ENCODE measurements around the gene BICC1. TPM values are rescaled to one million over a fixed set of nuclear protein-coding genes. Genes with fewer than 3 reads are reported as not detected.

Gene BICC1
- total RNA-seq, 1 experiment from 2014 or later, result 70.2 TPM

- Mint-ChIP-seq H3K27me3 (ENCODE audit: unreplicated experiment) (no peaks in the 10 kb centered on the region), H3K9me3 (ENCODE audit: low read depth, unreplicated experiment) (no peaks in the 10 kb centered on the region), H3K36me3 (ENCODE audit: insufficient read depth, unreplicated experiment) (peaks cover 12% of the 10 kb centered on the region), H3K4me1 (ENCODE audit: low read depth, unreplicated experiment) (peaks cover 44% of the 10 kb centered on the region), H3K27ac (ENCODE audit: unreplicated experiment) (no peak overlapping the region), H3K4me3 (ENCODE audit: low read depth, unreplicated experiment) (no peak overlapping the region)
- BruUV-seq (replicated peaks), result no TSS peak
- TF ChIP-seq CTCF (IDR thresholded peaks at IDR 0.05; ENCODE audit: unreplicated experiment), result no peak
- intact Hi-C loops (cut with micrococcal nuclease; ENCODE audit: unreplicated experiment), result no loop called here
- CTCF ChIA-PET, result no interaction called here
- DNase-seq, result no peak
These were observed 240.0 kb downstream of the BICC1 start for GRCh38 chr10:58752665-58753064.

- no peak for DNase-seq
- H3K4me1 Mint-ChIP-seq (ENCODE audit: low read depth, unreplicated experiment), result peaks cover 51% of the 10 kb centered on the region
- no peaks in the 10 kb centered on the region for H3K27me3 Mint-ChIP-seq (ENCODE audit: unreplicated experiment)
- CTCF ChIA-PET, result no interaction called here
- H3K27ac Mint-ChIP-seq (ENCODE audit: unreplicated experiment), result no peak overlapping the region
- TF ChIP-seq CTCF (IDR thresholded peaks at IDR 0.05; ENCODE audit: unreplicated experiment), result no peak
- BruUV-seq (replicated peaks), result no TSS peak
- intact Hi-C loops (cut with micrococcal nuclease; ENCODE audit: unreplicated experiment), result no loop called here
- H3K4me3 Mint-ChIP-seq (ENCODE audit: low read depth, unreplicated experiment), result no peak overlapping the region
- H3K36me3 Mint-ChIP-seq (ENCODE audit: insufficient read depth, unreplicated experiment), result peaks cover 12% of the 10 kb centered on the region
- H3K9me3 Mint-ChIP-seq (ENCODE audit: low read depth, unreplicated experiment), result no peaks in the 10 kb centered on the region
These were observed 240.8 kb downstream of the BICC1 start for GRCh38 chr10:58753425-58753824.

- CTCF ChIA-PET, result no interaction called here
- Mint-ChIP-seq H3K27ac (ENCODE audit: unreplicated experiment) (no peak overlapping the region), H3K9me3 (ENCODE audit: low read depth, unreplicated experiment) (no peaks in the 10 kb centered on the region), H3K4me1 (ENCODE audit: low read depth, unreplicated experiment) (peaks cover 53% of the 10 kb centered on the region), H3K36me3 (ENCODE audit: insufficient read depth, unreplicated experiment) (peaks cover 12% of the 10 kb centered on the region), H3K4me3 (ENCODE audit: low read depth, unreplicated experiment) (no peak overlapping the region), H3K27me3 (ENCODE audit: unreplicated experiment) (no peaks in the 10 kb centered on the region)
- DNase-seq, result no peak
- no TSS peak for BruUV-seq (replicated peaks)
- no peak for TF ChIP-seq CTCF (IDR thresholded peaks at IDR 0.05; ENCODE audit: unreplicated experiment)
- intact Hi-C loops (cut with micrococcal nuclease; ENCODE audit: unreplicated experiment), result loop anchor here (5.0 kb wide), 3 partner anchors 87 to 222 kb away; no protein-coding TSS in a partner anchor
These were observed 242.0 kb downstream of the BICC1 start for GRCh38 chr10:58754469-58755339.

GRCh38 chr10:58755340-58755610, 242.6 kb downstream of the BICC1 start:
- peak overlapping the region; percentile 35 for H3K27ac Mint-ChIP-seq (ENCODE audit: unreplicated experiment)
- H3K27me3 Mint-ChIP-seq (ENCODE audit: unreplicated experiment), result no peaks in the 10 kb centered on the region
- intact Hi-C loops (cut with micrococcal nuclease; ENCODE audit: unreplicated experiment), result loop anchor here (5.0 kb wide), 3 partner anchors 88 to 223 kb away; no protein-coding TSS in a partner anchor
- no TSS peak for BruUV-seq (replicated peaks)
- TF ChIP-seq CTCF (IDR thresholded peaks at IDR 0.05; ENCODE audit: unreplicated experiment), result no peak
- H3K36me3 Mint-ChIP-seq (ENCODE audit: insufficient read depth, unreplicated experiment), result peaks cover 12% of the 10 kb centered on the region
- H3K9me3 Mint-ChIP-seq (ENCODE audit: low read depth, unreplicated experiment), result no peaks in the 10 kb centered on the region
- peak overlapping the region; percentile 60 for H3K4me3 Mint-ChIP-seq (ENCODE audit: low read depth, unreplicated experiment)
- DNase-seq, result no peak
- peaks cover 53% of the 10 kb centered on the region for H3K4me1 Mint-ChIP-seq (ENCODE audit: low read depth, unreplicated experiment)
- CTCF ChIA-PET, result no interaction called here
